Panc1 (cell line): ENCODE results near the gene ADAM12.

Source experiments
- POLR2AphosphoS5 ChIP-seq: IDR thresholded peaks from 2 replicates; pipeline ENCODE4 v1.6.1; 2012; ENCODE audit warnings: mild to moderate bottlenecking, low read depth, low read length, moderate library complexity
- TF ChIP-seq, protein P1 (sequence below): fragments of 450-650 bp; IDR thresholded peaks from 2 replicates; pipeline ENCODE4 v1.5.1; 2017; ENCODE audit warnings: mild to moderate bottlenecking
- TF ChIP-seq, protein P2 (sequence below), 2 experiments: IDR thresholded peaks; 2 replicates each; pipeline ENCODE4 v1.6.1; 2011 to 2012; ENCODE audit warnings: low read depth in 2 of 2, control low read depth in 1 of 2, low read length in 1 of 2, mild to moderate bottlenecking in 1 of 2, moderate library complexity in 1 of 2; ENCODE audit not compliant: insufficient read depth in 1 of 2

DNA sequence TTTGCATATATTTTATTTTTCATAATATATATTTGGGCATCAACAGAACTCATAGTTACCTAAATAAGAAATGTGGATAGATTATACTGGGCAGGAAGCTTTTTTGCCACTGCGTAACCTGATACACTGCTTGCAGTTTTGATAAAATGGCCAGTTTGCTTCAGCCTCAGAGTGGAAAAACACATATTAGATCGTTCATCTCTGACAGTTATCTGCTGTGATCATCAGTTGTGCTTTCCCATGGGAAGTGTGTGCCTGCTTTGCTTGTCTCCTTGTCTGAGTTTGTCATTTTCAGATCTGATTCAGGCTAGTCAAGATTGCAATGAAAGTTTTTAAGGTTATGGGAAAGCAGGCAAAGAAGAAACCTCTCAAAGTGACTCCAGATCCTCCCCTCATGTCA lies 54.0 kb downstream of the ADAM12 start:
- TF ChIP-seq, protein P1, sequence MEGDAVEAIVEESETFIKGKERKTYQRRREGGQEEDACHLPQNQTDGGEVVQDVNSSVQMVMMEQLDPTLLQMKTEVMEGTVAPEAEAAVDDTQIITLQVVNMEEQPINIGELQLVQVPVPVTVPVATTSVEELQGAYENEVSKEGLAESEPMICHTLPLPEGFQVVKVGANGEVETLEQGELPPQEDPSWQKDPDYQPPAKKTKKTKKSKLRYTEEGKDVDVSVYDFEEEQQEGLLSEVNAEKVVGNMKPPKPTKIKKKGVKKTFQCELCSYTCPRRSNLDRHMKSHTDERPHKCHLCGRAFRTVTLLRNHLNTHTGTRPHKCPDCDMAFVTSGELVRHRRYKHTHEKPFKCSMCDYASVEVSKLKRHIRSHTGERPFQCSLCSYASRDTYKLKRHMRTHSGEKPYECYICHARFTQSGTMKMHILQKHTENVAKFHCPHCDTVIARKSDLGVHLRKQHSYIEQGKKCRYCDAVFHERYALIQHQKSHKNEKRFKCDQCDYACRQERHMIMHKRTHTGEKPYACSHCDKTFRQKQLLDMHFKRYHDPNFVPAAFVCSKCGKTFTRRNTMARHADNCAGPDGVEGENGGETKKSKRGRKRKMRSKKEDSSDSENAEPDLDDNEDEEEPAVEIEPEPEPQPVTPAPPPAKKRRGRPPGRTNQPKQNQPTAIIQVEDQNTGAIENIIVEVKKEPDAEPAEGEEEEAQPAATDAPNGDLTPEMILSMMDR = no peak
- TF ChIP-seq, protein P2, sequence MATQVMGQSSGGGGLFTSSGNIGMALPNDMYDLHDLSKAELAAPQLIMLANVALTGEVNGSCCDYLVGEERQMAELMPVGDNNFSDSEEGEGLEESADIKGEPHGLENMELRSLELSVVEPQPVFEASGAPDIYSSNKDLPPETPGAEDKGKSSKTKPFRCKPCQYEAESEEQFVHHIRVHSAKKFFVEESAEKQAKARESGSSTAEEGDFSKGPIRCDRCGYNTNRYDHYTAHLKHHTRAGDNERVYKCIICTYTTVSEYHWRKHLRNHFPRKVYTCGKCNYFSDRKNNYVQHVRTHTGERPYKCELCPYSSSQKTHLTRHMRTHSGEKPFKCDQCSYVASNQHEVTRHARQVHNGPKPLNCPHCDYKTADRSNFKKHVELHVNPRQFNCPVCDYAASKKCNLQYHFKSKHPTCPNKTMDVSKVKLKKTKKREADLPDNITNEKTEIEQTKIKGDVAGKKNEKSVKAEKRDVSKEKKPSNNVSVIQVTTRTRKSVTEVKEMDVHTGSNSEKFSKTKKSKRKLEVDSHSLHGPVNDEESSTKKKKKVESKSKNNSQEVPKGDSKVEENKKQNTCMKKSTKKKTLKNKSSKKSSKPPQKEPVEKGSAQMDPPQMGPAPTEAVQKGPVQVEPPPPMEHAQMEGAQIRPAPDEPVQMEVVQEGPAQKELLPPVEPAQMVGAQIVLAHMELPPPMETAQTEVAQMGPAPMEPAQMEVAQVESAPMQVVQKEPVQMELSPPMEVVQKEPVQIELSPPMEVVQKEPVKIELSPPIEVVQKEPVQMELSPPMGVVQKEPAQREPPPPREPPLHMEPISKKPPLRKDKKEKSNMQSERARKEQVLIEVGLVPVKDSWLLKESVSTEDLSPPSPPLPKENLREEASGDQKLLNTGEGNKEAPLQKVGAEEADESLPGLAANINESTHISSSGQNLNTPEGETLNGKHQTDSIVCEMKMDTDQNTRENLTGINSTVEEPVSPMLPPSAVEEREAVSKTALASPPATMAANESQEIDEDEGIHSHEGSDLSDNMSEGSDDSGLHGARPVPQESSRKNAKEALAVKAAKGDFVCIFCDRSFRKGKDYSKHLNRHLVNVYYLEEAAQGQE (IDR thresholded peaks at IDR 0.05; ENCODE audit: insufficient read depth in 1 of 2, low read depth in 2 of 2, low read length in 1 of 2) = no peak
- TF ChIP-seq POLR2AphosphoS5 = no peak
